NT2/D1 (cell line): ENCODE results near the gene CFAP61.
A peak's percentile ranks its signal among the peaks of the same experiment; 100 is the strongest.

Experiments
- SUZ12 ChIP-seq: IDR thresholded peaks from 2 replicates; pipeline ENCODE4 v1.6.1; 2011; ENCODE audit not compliant: insufficient read length, insufficient read depth; ENCODE audit errors: extremely low read depth
- YY1 ChIP-seq: IDR thresholded peaks from 2 replicates; pipeline ENCODE4 v1.6.1; 2011; ENCODE audit not compliant: insufficient read length, insufficient read depth
- ZNF274 ChIP-seq: IDR thresholded peaks from 2 replicates; pipeline ENCODE4 v1.6.1; 2011; ENCODE audit warnings: mild to moderate bottlenecking, low read depth, low read length

DNA sequence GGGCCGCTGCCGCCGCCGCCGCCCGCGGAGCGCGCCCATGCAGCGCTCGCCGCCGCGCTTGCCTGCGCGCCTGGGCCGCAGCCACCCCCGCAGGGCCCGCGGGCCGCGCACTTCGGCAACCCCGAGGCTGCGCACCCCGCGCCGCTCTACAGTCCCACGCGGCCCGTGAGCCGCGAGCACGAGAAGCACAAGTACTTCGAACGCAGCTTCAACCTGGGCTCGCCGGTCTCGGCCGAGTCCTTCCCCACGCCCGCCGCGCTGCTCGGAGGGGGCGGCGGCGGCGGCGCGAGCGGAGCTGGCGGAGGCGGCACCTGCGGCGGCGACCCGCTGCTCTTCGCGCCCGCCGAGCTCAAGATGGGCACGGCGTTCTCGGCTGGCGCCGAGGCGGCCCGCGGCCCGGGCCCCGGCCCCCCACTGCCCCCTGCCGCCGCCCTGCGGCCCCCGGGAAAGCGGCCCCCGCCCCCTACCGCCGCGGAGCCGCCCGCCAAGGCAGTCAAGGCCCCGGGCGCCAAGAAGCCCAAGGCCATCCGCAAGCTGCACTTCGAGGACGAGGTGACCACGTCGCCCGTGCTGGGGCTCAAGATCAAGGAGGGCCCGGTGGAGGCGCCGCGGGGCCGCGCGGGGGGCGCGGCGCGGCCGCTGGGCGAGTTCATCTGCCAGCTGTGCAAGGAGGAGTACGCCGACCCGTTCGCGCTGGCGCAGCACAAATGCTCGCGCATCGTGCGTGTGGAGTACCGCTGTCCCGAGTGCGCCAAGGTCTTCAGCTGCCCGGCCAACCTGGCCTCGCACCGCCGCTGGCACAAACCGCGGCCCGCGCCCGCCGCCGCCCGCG, 316.3 kb downstream of the CFAP61 start:
- TF ChIP-seq ZNF274 (no peak), SUZ12 (peak; percentile 7), YY1 (no peak)
